PFSK-1 (cell line): ENCODE results near the gene SCUBE2.

ENCODE experiments used
- FOXP2 ChIP-seq: optimal IDR thresholded peaks from 2 replicates; pipeline ENCODE3; 2011; ENCODE audit warnings: borderline replicate concordance, control low read depth, inconsistent platforms; ENCODE audit not compliant: insufficient read depth; ENCODE audit errors: extremely low read length, extremely low read depth
- POLR2AphosphoS5 ChIP-seq: IDR thresholded peaks from 2 replicates; pipeline ENCODE4 v1.6.1; 2012; ENCODE audit warnings: low read depth, mild to moderate bottlenecking, control low read depth, low read length, moderate library complexity
- REST ChIP-seq, 2 experiments: IDR thresholded peaks; 2 replicates each; pipeline versions ENCODE4 v1.6.1 to v1.8.0; 2011 to 2012; ENCODE audit warnings: low read depth in 2 of 2, low read length in 2 of 2, control low read depth in 1 of 2, inconsistent platforms in 1 of 2, mild to moderate bottlenecking in 1 of 2, moderate library complexity in 1 of 2; ENCODE audit not compliant: insufficient read depth in 1 of 2
- SIN3A ChIP-seq: IDR thresholded peaks from 2 replicates; pipeline ENCODE4 v1.6.1; 2012; ENCODE audit warnings: mild to moderate bottlenecking, low read length, moderate library complexity, borderline replicate concordance; ENCODE audit not compliant: insufficient read depth
- TAF1 ChIP-seq: IDR thresholded peaks from 2 replicates; pipeline ENCODE4 v1.6.1; 2012; ENCODE audit warnings: low read length, control low read depth, borderline replicate concordance; ENCODE audit not compliant: insufficient read depth

Gene SCUBE2

GRCh38 chr11:9014826-9015225, 76.6 kb downstream of the SCUBE2 start:
- TF ChIP-seq REST (IDR thresholded peaks at IDR 0.05; ENCODE audit: insufficient read depth in 1 of 2, low read depth in 2 of 2, low read length in 2 of 2) (no peak), SIN3A (no peak), FOXP2 (no peak), POLR2AphosphoS5 (no peak), TAF1 (no peak)

GRCh38 chr11:9013373-9013772, 78.0 kb downstream of the SCUBE2 start:
- no peak for TF ChIP-seq POLR2AphosphoS5
- no peak for TF ChIP-seq FOXP2
- no peak for TF ChIP-seq REST (IDR thresholded peaks at IDR 0.05; ENCODE audit: insufficient read depth in 1 of 2, low read depth in 2 of 2, low read length in 2 of 2)
- TF ChIP-seq SIN3A = no peak
- no peak for TF ChIP-seq TAF1

- no peak for TF ChIP-seq SIN3A
- TF ChIP-seq POLR2AphosphoS5 = no peak
- no peak for TF ChIP-seq FOXP2
- TF ChIP-seq REST (IDR thresholded peaks at IDR 0.05; ENCODE audit: insufficient read depth in 1 of 2, low read depth in 2 of 2, low read length in 2 of 2) = no peak
- no peak for TF ChIP-seq TAF1
These were observed 82.7 kb downstream of the SCUBE2 start for GRCh38 chr11:9008661-9009060.

- TF ChIP-seq FOXP2 (no peak), POLR2AphosphoS5 (no peak), SIN3A (no peak), REST (IDR thresholded peaks at IDR 0.05; ENCODE audit: insufficient read depth in 1 of 2, low read depth in 2 of 2, low read length in 2 of 2) (no peak), TAF1 (no peak)
These were observed 83.3 kb downstream of the SCUBE2 start for GRCh38 chr11:9008011-9008550.

GRCh38 chr11:9005087-9005486, 86.3 kb downstream of the SCUBE2 start:
- TF ChIP-seq POLR2AphosphoS5 = no peak
- TF ChIP-seq TAF1 = no peak
- no peak for TF ChIP-seq REST (IDR thresholded peaks at IDR 0.05; ENCODE audit: insufficient read depth in 1 of 2, low read depth in 2 of 2, low read length in 2 of 2)
- no peak for TF ChIP-seq FOXP2
- no peak for TF ChIP-seq SIN3A
